GM19467 (cell line): ENCODE measurements around the gene CNPY1.

Experiments used
- ATAC-seq: cut with Tn5 transposase; IDR thresholded peaks from one replicate; pipeline ENCODE4 v1.9.1; 2021; ENCODE audit warnings: mild to moderate bottlenecking, moderate library complexity; ENCODE audit not compliant: unreplicated experiment

Gene CNPY1

DNA sequence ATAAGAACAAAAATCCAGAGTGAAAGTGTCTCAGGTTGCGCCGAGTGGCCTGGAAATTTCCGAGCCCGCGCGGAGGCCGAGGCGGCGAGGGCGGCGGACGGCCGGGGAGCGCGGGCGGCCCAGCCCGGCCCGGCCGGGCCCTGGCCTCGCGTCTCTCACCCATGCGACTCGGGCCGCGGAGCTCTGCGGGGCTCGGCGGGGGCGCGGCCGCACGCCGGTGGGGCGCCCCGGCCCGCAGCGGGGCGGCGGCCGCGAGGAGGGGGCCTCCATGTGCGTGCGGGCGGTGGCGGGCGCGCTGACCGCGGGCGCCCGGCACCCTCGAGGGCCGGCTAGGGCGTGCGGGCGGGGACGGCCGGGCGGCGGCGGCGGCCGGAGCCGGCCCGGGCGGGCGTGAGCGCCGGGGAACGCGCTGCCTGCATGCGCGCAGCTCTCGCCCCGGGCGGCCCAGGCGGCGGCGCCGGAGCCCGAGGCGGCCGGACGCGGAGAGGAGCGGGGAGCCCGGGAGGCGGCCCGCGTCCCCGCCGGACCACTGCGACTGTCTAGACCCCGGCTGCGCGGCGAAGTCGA, 88.7 kb downstream of the CNPY1 start:
- ATAC-seq: no peak

DNA sequence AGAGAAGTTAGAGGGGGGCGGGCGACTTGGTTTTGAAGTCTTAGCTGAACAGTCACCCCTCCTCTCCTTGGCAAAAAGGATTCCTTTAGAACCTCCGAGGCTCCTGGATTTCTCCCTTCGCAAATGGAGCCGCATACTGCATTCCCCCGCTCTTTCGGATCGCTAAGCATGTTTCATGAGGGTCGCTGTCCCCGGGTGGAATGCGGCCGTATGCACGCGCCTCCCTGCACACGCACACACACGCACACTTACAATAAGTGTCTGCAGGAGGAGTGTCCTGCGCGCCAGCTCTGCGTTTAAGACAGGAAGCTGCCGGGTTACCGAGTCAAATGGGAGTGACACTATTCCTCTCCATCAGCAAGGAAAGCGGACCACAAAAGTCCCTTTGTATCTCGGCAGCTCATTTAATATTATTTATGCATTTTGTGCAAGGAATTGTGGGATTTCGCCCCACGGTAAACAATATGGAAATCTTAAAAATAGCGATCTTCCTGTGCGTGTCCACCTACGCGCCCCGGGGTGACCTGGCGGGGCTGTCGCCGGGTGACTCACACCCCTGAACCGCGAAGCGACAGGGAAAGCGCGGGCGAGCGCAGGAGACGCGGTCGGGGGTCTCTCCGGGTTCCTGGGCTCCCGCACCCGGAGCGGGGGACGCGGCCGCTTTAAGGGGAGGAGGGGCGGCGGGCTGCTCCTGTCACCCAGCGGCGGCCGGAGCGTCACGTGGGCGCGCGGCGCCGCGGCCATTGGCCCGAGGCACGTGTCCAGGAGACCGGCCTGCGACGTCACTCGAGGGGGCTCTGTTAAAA, 89.4 kb downstream of the CNPY1 start:
- ATAC-seq: no peak

DNA sequence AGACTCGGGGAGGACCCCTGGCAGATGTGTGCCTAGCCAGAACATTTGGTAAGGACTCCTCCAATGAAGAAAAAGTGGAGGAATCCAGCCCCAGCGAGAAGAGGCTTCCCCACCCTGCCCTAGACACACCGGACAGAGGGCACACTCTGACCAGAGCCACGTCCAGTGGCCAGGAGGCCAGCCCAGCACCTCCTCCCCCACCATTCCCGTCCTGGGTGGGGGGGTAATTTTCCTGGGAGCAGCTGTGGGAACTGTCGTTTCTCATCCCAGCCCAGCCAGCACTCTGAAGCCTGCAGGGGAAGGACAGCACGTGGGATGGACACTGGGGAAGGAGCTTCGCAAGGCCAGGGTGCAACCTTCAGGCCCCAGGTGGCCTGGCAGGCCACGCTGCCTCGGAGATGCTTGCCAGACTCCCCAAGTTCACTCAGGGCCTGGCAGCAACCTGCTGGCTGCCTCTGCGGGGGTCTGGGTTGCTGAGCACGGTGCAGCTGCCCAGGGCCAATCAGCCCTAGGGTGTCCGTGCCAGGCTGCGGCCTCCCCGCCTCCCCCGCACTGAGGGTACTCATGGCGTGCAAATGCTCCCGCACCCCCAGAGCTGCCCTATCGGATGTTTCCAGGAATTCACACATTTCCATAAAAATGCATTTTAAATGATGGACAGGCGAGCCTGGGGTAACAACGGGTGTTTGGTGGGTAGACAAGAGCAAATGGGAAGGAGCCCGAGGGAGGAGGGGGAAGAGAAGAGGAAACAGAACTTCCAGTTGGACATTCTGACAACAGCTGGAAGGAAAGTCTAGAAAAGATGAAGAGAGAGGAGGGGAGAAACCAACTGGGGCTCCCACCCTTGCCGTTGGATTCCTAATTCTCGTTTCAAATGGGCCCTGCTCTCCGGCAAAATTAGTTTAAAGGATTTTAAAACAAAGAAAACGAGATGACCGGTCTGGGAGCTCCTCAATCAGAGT, 90.3 kb downstream of the CNPY1 start:
- no peak for ATAC-seq

DNA sequence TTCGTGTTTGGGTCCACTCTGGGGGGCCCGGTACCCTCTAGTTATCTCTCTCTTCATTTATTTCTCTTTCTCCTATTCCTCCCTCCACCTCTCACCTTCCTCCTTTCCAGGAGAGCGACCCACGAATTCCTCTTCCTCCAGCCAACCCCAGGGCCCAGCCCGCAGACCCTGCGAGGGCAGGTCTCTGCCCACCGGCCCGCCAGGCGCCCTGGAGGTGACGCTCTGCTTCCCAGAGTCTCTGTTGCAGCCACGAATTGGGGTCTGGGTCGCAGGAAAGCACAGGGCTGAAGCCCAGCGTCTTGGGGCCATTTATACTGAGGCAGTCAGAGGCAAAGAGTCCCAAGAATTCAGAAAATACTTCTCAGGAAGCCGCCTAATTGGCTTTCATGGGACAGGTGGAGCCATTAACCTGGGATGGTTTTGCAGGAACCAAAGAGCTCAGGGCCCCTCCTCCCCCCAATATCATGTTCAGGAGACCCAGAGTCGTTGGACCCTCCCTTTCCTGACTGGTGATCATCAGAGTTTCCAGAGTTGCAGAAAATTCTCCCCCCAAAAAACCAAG, 91.1 kb downstream of the CNPY1 start:
- no peak for ATAC-seq

DNA sequence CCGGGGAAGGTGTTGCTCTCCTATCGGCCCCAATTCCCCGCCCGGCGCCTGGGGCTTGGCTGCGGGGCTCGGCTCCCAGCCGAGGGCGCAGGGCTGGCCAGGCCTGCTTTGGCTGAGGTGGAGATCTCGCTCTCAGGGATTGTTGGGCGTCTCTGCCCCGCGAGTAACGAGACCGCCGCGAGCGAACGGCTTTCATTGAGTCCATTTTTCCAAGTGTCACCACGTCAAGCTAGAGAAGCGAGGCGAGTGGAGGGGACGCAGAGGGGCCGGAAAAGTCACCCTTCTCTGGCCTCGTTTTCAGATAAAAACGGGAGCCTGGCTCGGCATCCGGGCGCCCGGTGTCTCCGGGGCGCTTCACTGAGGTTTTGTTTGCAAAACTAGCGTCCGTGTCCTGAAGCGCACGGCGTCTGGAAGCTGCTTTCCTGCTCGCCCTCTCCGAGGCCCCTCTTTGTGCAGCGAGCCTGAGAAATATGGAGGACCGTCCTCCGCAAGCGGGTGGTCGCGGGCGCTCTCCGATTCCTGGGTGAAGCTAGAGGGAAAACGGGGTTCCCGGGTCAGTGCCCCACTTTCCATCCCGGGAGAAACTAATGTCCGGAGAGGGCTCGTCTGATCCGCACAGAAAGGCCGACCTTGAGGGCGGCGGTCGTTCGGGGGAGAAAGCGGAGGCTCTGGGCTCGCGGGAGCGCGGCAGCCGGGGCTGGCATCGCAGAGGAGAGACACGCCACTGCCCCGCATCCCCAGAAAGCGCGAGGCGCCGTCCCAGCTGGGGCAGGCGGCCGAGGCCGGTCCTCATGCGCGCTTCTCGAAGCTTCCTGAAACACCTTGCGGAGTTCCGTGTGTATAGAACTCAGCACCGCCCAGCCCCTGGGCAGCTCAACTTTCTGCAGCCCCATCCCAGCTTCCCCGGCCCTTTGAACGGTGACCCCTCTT, 91.9 kb downstream of the CNPY1 start:
- ATAC-seq: no peak

DNA sequence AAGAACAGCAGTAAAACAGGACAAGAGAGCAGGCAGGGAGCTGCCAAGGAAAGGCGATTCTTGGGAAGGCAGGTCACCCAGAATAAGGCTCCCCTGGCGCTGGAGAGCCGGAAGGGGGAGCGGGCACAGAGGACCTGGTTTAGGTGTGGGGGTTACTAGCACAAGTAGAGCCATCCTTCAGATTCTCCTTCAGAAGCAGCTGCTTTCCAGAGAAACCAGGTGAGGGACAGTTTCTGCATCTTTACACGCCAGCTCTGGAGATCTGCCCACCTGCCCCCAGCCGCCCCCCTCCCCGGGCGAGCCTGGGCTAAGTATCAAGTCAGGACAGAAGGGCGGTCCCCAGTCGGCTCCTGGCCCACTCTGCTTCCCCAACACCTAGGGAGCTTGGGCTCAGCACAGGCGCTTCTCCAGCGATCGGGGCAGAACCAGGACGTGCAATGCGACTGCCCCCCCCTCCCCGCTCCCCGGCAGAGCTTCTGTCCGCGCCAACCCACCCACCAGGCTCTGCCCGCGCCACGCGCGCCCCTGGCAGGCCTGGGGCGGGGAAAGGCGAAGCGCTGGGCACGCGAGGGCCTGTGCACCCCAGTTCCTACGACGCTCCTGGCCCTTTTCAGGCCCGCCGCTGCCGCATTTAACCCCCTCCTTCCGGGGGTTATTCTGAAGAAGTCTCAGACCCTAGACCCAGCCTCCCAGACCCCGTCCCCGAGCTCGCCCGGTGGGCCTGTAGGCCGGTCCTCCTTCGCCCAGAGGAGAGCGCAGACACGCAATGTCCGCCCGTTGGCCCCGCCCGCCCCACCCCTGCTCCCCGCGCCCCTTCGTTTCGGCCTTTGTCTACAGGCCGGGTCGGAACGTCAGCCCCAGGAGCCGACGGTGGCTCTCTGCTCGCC, 92.8 kb downstream of the CNPY1 start:
- no peak for ATAC-seq

DNA sequence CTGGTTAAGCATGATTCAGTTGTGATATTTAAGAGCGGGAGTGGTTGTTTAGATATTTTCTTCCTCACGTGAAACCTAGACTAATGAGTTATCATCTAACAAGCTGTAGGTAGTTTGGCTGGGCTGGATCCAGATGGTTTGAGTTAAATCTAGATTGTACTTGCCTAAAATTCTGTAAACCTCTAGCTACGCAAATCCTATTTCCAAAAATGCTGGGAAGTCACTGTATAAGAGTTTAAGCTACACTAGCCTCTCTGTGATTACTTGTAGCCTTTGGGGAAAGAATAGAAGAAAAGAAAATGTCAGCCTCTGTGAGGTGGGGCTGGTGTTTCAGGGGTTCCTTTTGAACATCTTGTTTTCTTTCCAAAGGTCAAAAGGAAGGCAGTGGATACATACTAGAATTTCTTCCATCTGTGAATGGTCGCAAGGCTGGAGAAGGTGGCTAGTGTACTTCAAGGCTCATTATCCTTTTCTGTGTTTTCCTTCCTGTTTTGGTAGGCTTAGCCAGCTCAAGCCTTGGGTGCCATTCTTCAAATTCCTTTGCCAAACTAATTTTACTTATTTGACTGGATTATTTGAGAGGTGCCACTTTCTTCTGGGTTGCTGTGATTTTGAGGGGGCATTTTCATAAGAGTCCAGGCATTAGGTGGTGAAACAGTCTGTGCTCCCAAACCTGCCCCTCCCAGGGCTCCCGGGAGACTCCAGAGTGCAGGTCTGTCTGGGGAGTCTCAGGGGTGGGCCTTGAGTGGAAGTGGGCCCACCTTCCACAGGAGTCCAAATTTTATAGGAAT, 93.7 kb downstream of the CNPY1 start:
- ATAC-seq: no peak

DNA sequence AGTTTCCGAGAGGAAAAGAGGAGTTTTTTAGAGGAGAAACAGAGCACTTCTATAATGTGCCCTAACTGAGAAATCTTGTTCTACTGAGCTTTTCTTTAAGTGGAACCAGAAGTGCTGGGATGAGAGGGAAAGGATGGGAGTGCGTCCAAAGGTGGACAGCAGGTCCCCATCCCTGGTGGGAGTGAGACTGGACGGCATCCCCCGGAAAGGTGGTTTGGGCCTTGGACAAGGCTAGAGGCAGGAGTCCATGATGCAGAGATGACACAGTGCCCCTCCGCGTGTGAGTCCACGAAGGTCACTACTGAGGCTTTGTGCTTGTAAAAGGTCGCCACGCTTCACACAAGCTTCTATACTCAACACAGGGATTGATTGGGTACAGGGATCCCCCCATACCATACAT, 94.5 kb downstream of the CNPY1 start:
- ATAC-seq: no peak
